Calu3 (cell line): ENCODE results near the gene POLR3A. TPM values are rescaled to one million over a fixed set of nuclear protein-coding genes. Genes with fewer than 3 reads are reported as not detected.
"Not testable (repeated sequence)": the region's sequence is repeated elsewhere in the genome, so short reads cannot be mapped to it uniquely, and the experiment has no call there.

ENCODE experiments used
- BruUV-seq: library from RNA; stranded (reverse); fragments of 400-500 nt; replicated peaks from 2 replicates; lab custom pipeline; 2021; lab: Mats Ljungman, UMichigan
- CTCF ChIA-PET: fragments of 300-600 bp; sonication (Branson Sonifier 250); formaldehyde crosslinking; loops from one replicate; lab custom pipeline; 2022; ENCODE audit warnings: antibody characterized with exemption; lab: Charles Lee
- DNase-seq: peaks from one replicate; pipeline ENCODE4 v3.0.0; 2022
- H3K27ac Mint-ChIP-seq: one replicate; pipeline ENCODE4 v1.8.0; 2022; ENCODE audit warnings: mixed read lengths; ENCODE audit not compliant: unreplicated experiment
- H3K27me3 Mint-ChIP-seq: one replicate; pipeline ENCODE4 v1.8.0; 2022; ENCODE audit warnings: mixed read lengths; ENCODE audit not compliant: unreplicated experiment
- H3K36me3 Mint-ChIP-seq: one replicate; pipeline ENCODE4 v1.8.0; 2022; ENCODE audit warnings: mild to moderate bottlenecking, moderate library complexity, mixed read lengths; ENCODE audit not compliant: insufficient read depth, unreplicated experiment
- H3K4me1 Mint-ChIP-seq: one replicate; pipeline ENCODE4 v1.8.0; 2022; ENCODE audit warnings: mild to moderate bottlenecking, low read depth, mixed read lengths; ENCODE audit not compliant: unreplicated experiment
- H3K4me3 Mint-ChIP-seq: one replicate; pipeline ENCODE4 v1.8.0; 2022; ENCODE audit warnings: mild to moderate bottlenecking, low read depth, moderate library complexity, mixed read lengths; ENCODE audit not compliant: unreplicated experiment
- H3K9me3 Mint-ChIP-seq: one replicate; pipeline ENCODE4 v1.8.0; 2022; ENCODE audit warnings: low read depth, mixed read lengths; ENCODE audit not compliant: unreplicated experiment
- CTCF ChIP-seq: fragments of 200-600 bp; IDR thresholded peaks from one replicate; pipeline ENCODE4 v1.8.0; 2022; ENCODE audit warnings: antibody characterized with exemption; ENCODE audit not compliant: unreplicated experiment
- intact Hi-C: fragments of 100-400 bp; cut with micrococcal nuclease; formaldehyde crosslinking; loops from one replicate; pipeline ENCODE4 v1.10.0; 2022; ENCODE audit not compliant: unreplicated experiment
- total RNA-seq: library from RNA; stranded (reverse); gene quantifications from 2 replicates; pipeline ENCODE4 v1.2.3, GENCODE V29; 2022

The POLR3A gene
- total RNA-seq, 1 experiment from 2014 or later, result 26.6 TPM

- CTCF ChIA-PET, result no interaction called here
- Mint-ChIP-seq H3K27ac (no peak overlapping the region), H3K9me3 (no peaks in the 10 kb centered on the region), H3K4me1 (no peaks in the 10 kb centered on the region), H3K27me3 (no peaks in the 10 kb centered on the region), H3K4me3 (no peak overlapping the region), H3K36me3 (peaks cover 37% of the 10 kb centered on the region)
- BruUV-seq, result no TSS peak
- DNase-seq, result no peak
- intact Hi-C loops, result loop anchor here (10.0 kb wide), 1 partner anchor 156 kb away; no protein-coding TSS in a partner anchor
- no peak for TF ChIP-seq CTCF
Observed at GRCh38 chr10:78000956-78001472, 28.3 kb downstream of the POLR3A start.

- Mint-ChIP-seq H3K36me3 (peaks cover 31% of the 10 kb centered on the region), H3K9me3 (no peaks in the 10 kb centered on the region), H3K27me3 (no peaks in the 10 kb centered on the region), H3K4me1 (no peaks in the 10 kb centered on the region), H3K27ac (no peak overlapping the region), H3K4me3 (no peak overlapping the region)
- intact Hi-C loops, result loop anchor here (10.0 kb wide), 1 partner anchor 155 kb away; no protein-coding TSS in a partner anchor
- TF ChIP-seq CTCF, result no peak
- CTCF ChIA-PET, result no interaction called here
- BruUV-seq, result no TSS peak
- no peak for DNase-seq
Observed at GRCh38 chr10:78000206-78000605, 29.1 kb downstream of the POLR3A start.

GRCh38 chr10:77998780-77999179, 30.5 kb downstream of the POLR3A start:
- not testable (repeated sequence) for DNase-seq

GRCh38 chr10:77993620-77994019, 35.7 kb downstream of the POLR3A start:
- no peak for DNase-seq
- no peaks in the 10 kb centered on the region for H3K4me1 Mint-ChIP-seq
- CTCF ChIA-PET, result no interaction called here
- no peak overlapping the region for H3K4me3 Mint-ChIP-seq
- TF ChIP-seq CTCF, result no peak
- intact Hi-C loops, result no loop called here
- peaks cover 49% of the 10 kb centered on the region for H3K36me3 Mint-ChIP-seq
- no TSS peak for BruUV-seq
- no peaks in the 10 kb centered on the region for H3K9me3 Mint-ChIP-seq
- H3K27me3 Mint-ChIP-seq, result no peaks in the 10 kb centered on the region
- H3K27ac Mint-ChIP-seq, result no peak overlapping the region

More at GRCh38 chr10:77998780-77999179, 30.5 kb downstream of the POLR3A start:
- H3K4me1 Mint-ChIP-seq, H3K4me3 Mint-ChIP-seq, BruUV-seq, H3K27ac Mint-ChIP-seq, H3K9me3 Mint-ChIP-seq, H3K27me3 Mint-ChIP-seq, CTCF ChIA-PET, intact Hi-C loops: not testable (repeated sequence)
- peaks cover 27% of the 10 kb centered on the region for H3K36me3 Mint-ChIP-seq

GRCh38 chr10:77989081-77989724, 40.1 kb downstream of the POLR3A start:
- no peak for DNase-seq
- CTCF ChIA-PET, result no interaction called here
- H3K27ac Mint-ChIP-seq, result no peak overlapping the region
- no TSS peak for BruUV-seq
- no peaks in the 10 kb centered on the region for H3K9me3 Mint-ChIP-seq
- intact Hi-C loops, result no loop called here
- H3K4me3 Mint-ChIP-seq, result no peak overlapping the region
- H3K27me3 Mint-ChIP-seq, result no peaks in the 10 kb centered on the region
- peaks cover 55% of the 10 kb centered on the region for H3K36me3 Mint-ChIP-seq
- no peak for TF ChIP-seq CTCF
- H3K4me1 Mint-ChIP-seq, result no peaks in the 10 kb centered on the region
